Stimulated activated CD4-positive, alpha-beta T cell treated with anti-CD3 and anti-CD28 coated beads, Interleukin-2, amount 100 ng/mL, for 24 hours (primary cell): ENCODE results near the gene TMEM89.

Experiments used
- DNase-seq, 2 donors: peaks; one replicate each; pipeline ENCODE4 v3.0.0-alpha.2; 2020

TMEM89 gene

DNA sequence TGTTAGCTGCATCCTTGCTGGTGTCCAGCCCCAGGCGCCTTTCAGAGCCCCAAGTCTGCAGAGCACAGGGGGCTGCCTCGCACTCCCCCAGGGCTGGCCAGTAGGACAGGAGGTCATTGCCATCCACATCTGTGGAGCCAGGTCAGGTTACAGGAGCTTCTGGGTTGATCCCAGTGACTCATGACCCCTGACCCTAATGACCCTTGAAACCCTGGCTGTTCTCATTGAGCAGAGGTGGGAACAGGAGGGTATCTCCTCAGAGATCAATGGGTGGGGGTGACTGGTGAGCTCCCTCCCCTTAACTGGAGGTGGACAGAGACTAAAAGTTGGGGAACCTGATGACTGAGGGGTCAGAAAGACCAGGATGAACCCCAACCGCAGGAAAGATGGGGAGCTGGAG, 19.8 kb upstream of the TMEM89 start:
- DNase-seq, result no peak

- DNase-seq, result no peak
Measured at GRCh38 chr3:48639944-48640606, 18.5 kb upstream of the TMEM89 start.

DNA sequence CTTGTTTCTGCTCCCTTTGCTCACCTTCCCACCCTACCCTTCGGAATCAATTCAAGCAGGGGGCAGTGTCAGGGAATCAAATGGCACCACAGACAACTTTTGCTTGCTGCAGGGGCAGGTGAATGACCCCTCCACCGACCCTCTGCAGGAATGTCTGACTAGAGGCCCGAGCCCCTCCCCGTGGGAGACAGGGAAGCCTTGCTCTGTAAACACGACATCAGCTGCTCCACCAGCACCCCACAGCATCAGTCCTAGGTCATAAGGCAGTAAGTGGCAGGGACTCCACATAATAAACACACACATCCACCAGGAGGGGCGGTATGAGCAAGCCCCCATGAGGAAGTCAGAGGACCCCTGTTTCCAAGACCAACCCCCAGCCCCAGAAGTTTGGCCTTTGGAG, 15.7 kb upstream of the TMEM89 start:
- no peak for DNase-seq

DNA sequence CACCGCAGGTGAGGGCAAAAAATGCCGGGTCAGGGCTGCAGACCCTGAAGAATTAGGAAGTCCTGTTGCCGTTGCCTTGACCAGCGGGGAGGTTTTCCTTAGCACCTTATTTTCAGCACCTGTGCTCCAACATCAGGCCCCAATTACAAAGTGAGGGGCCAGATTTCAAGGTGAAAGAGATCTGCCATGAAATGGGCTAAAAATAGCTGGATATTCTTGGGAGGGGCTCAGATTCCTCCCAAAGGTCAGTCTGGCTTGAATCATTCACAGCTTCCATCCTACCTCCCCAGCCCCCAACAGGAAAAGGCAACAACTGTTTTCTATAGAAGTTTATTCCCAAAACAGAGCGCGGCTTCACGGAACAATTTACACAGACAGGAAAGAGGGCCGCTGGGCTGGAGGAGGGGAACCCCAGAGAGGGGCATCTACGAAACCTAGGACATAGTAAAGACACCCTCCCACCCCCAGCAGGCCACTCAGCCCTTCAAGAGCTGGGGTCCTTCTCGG, 14.6 kb upstream of the TMEM89 start:
- DNase-seq, result no peak

- DNase-seq, result peak; percentile 94 to 97
Measured at GRCh38 chr3:48635222-48636021, 13.9 kb upstream of the TMEM89 start, which contains the start of gene SLC26A6. Gene SLC26A6 (minus strand): TSS chr3:48635461. CDS start chr3:48635393, 68 bp downstream.

GRCh38 chr3:48634661-48635221, 13.2 kb upstream of the TMEM89 start:
- peak; percentile 58 to 73 for DNase-seq

- DNase-seq, result no peak
Measured at GRCh38 chr3:48633743-48634142, 12.2 kb upstream of the TMEM89 start.

DNA sequence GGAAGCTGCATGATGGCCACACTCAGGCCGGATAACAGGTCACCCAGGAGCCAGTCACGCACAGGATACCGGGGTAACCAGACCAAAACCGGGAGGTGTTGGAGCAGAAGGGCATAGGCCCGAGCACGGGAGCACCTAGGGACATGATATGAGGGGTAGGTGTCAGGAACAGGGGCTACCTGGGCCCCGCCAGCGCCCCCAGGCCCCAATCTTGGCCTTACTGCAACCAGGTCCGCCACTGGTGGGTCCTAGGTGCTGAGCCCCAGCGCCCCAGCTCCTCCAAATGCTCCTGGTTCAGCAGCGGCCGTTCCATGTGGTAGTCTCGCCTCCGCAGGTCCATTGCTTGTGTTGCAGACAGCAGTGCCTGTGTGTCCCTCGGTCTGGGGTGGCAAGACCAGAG, 11.7 kb upstream of the TMEM89 start:
- no peak for DNase-seq

GRCh38 chr3:48631516-48632448, 10.2 kb upstream of the TMEM89 start:
- no peak for DNase-seq

DNA sequence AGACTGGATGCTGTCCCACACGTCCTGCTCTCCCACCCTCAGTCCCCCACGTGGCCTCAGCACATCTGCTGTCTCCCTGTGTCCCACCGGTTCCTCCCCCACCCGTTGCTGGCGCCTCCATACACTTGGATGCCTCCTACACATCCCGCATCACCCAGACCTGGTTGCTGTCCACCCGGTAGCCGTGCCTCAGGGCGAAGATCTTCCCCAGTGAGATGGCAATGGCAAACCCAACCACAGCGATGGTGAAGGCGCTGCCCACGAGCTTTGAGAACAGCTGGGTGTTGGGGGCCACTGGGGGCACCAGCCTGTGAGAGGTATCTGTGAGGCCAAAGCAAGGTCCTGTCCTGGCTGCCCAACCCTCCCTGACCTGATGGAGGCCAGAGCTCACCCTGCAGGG, 9.3 kb upstream of the TMEM89 start:
- DNase-seq, result no peak

- DNase-seq, result no peak
Measured at GRCh38 chr3:48630407-48630806, 8.8 kb upstream of the TMEM89 start.

GRCh38 chr3:48629894-48630293, 8.3 kb upstream of the TMEM89 start:
- DNase-seq, result no peak

GRCh38 chr3:48628277-48629017, 6.9 kb upstream of the TMEM89 start:
- DNase-seq, result no peak

GRCh38 chr3:48625600-48625999, 4.0 kb upstream of the TMEM89 start:
- DNase-seq, result no peak

- DNase-seq, result no peak
Measured at GRCh38 chr3:48624767-48625166, 3.2 kb upstream of the TMEM89 start.

- no peak for DNase-seq
Measured at GRCh38 chr3:48623851-48624547, 2.4 kb upstream of the TMEM89 start.

DNA sequence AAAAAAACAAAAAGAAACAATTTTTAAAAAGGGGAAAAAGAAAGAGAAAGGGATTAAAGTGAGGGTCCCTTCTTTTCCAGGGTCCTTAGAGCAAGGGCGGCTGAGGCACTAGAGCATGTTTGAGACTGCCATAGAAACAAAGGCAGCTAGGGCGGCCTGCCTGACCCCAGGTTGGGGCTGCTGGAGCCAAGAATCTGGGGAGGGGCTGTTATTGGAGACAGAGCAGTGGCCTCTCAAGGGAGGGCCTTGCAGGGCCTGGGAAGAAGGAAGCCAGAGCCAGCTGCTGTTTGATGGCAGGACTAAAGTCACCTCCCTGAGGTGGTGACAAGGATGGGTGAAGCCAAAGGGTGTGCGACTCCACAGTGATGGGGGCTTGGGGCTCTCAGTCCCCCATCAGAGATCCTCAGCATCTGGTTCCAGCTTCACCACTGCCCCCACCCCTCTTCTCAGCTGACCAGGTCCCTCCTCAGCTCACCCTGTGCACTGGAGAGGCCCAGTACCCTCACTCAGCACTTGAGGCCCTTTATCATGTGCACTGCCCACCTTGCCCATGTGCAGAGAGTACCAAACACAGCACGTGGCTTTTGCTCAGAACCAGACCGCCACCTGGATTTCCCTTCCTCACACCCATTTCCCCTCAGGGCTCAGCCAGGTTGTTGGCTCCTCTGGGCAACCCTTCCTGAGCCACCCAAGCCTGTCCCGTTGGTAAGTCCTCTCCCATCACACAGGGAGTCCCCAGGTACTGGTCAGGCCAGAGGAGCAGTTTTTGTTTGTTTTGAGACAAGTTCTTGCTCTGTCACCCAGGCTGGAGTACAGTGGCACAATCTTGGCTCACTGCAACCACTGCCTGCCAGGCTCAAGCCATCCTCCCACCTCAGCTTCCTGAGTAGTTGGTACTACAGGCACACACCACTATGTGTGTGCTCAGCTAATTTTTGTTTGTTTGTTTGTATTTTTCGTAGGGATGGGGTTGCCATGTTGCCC, 1.7 kb downstream of the TMEM89 start:
- no peak for DNase-seq

DNA sequence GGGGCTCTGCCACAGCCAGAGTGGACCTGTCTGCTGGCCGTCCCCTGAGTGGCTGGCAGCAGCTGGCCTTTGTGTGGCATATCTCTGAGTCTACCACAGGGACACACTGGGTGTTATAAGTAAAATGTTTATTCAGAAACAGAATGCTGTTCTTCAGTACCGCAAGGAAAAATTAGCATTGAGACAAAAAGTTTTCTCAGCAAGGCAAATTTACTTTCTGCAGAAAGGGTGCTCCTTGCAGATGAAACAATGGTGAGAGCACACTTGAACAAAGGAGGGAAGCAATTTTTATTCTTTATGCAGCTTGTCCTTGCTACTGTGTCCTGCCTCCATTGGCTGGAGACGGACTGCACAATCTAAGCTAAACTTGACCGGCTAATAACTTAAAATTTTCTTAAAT, 4.0 kb downstream of the TMEM89 start:
- DNase-seq, result no peak

GRCh38 chr3:48614044-48614443, 7.5 kb downstream of the TMEM89 start:
- no peak for DNase-seq

- DNase-seq, result no peak
Measured at GRCh38 chr3:48612309-48612708, 9.3 kb downstream of the TMEM89 start.
